Stomach smooth muscle (tissue), 2 donors: Measurements from ENCODE around the gene PLEKHH3.
A peak's percentile ranks its signal among the peaks of the same experiment; 100 is the strongest.

ENCODE experiments used
- H3K27ac ChIP-seq: one replicate; pipeline ENCODE4 v1.7.0; 2013; ENCODE audit warnings: mild to moderate bottlenecking, low read length, inconsistent platforms
- H3K27me3 ChIP-seq, 2 donors: one replicate each; pipeline ENCODE4 v1.7.0; 2013; ENCODE audit warnings: low read length in 2 of 2; ENCODE audit not compliant: insufficient read depth in 2 of 2, control insufficient read depth in 1 of 2
- H3K36me3 ChIP-seq, 2 donors: one replicate each; pipeline ENCODE4 v1.7.0; 2013; ENCODE audit warnings: low read length in 2 of 2; ENCODE audit not compliant: control insufficient read depth in 2 of 2, insufficient read depth in 2 of 2
- H3K4me1 ChIP-seq: one replicate; pipeline ENCODE4 v1.7.0; 2013; ENCODE audit warnings: low read length; ENCODE audit not compliant: control insufficient read depth, insufficient read depth
- H3K4me3 ChIP-seq, 2 donors: one replicate each; pipeline ENCODE4 v1.7.0; 2013; ENCODE audit warnings: low read length in 2 of 2
- H3K9ac ChIP-seq, 2 donors: one replicate each; pipeline ENCODE4 v1.7.0; 2013; ENCODE audit warnings: low read length in 2 of 2, mild to moderate bottlenecking in 1 of 2
- H3K9me3 ChIP-seq, 2 donors: one replicate each; pipeline ENCODE4 v1.7.0; 2013; ENCODE audit warnings: low read length in 2 of 2; ENCODE audit not compliant: control insufficient read depth in 2 of 2
- donor health status: healthy.
- donor health status: Pancreatic carcinoma.

Gene PLEKHH3

GRCh38 chr17:42677921-42678781, 1.4 kb upstream of the PLEKHH3 start:
- H3K9ac ChIP-seq, result peak overlapping the region; percentile 67 to 73
- H3K9me3 ChIP-seq, result no peaks in the 10 kb centered on the region
- no peaks in the 10 kb centered on the region for H3K27me3 ChIP-seq
- peak overlapping the region; percentile 95 for H3K27ac ChIP-seq
- peak overlapping the region; percentile 64 to 78 for H3K4me3 ChIP-seq
- H3K4me1 ChIP-seq, result peaks cover 71% of the 10 kb centered on the region
- peaks cover 2 to 3% of the 10 kb centered on the region in 2 donors for H3K36me3 ChIP-seq

GRCh38 chr17:42677012-42677857, 441 bp upstream of the PLEKHH3 start:
- H3K4me3 ChIP-seq, result peak overlapping the region; percentile 92 to 96
- H3K27me3 ChIP-seq, result no peaks in the 10 kb centered on the region
- H3K9me3 ChIP-seq, result no peaks in the 10 kb centered on the region
- H3K36me3 ChIP-seq, result peaks cover 9 to 11% of the 10 kb centered on the region in 2 donors
- H3K9ac ChIP-seq, result peak overlapping the region; percentile 67 to 72
- H3K4me1 ChIP-seq, result peaks cover 64% of the 10 kb centered on the region
- H3K27ac ChIP-seq, result peak overlapping the region; percentile 95

GRCh38 chr17:42675965-42676423, 800 bp downstream of the PLEKHH3 start:
- peaks cover 59% of the 10 kb centered on the region for H3K4me1 ChIP-seq
- H3K9ac ChIP-seq, result peak overlapping the region; percentile 82 to 89
- no peaks in the 10 kb centered on the region for H3K9me3 ChIP-seq
- peak overlapping the region; percentile 92 to 96 for H3K4me3 ChIP-seq
- H3K36me3 ChIP-seq, result peaks cover 20% of the 10 kb centered on the region in 2 donors
- H3K27ac ChIP-seq, result peak overlapping the region; percentile 87
- no peaks in the 10 kb centered on the region for H3K27me3 ChIP-seq

- no peaks in the 10 kb centered on the region for H3K9me3 ChIP-seq
- H3K27ac ChIP-seq, result peak overlapping the region; percentile 87
- no peaks in the 10 kb centered on the region for H3K27me3 ChIP-seq
- H3K36me3 ChIP-seq, result peaks cover 22 to 24% of the 10 kb centered on the region in 2 donors
- peak overlapping the region; percentile 92 to 96 for H3K4me3 ChIP-seq
- peak overlapping the region; percentile 82 to 89 for H3K9ac ChIP-seq
- peaks cover 56% of the 10 kb centered on the region for H3K4me1 ChIP-seq
These were observed 1.3 kb downstream of the PLEKHH3 start for GRCh38 chr17:42675348-42675964.

- peaks cover 22 to 26% of the 10 kb centered on the region in 2 donors for H3K36me3 ChIP-seq
- peak overlapping the region; percentile 82 to 89 for H3K9ac ChIP-seq
- peaks cover 50% of the 10 kb centered on the region for H3K4me1 ChIP-seq
- H3K27me3 ChIP-seq, result no peaks in the 10 kb centered on the region
- peak overlapping the region; percentile 87 for H3K27ac ChIP-seq
- H3K4me3 ChIP-seq, result peak overlapping the region; percentile 92 to 96
- H3K9me3 ChIP-seq, result no peaks in the 10 kb centered on the region
These were observed 1.9 kb downstream of the PLEKHH3 start for GRCh38 chr17:42674755-42675347.

DNA sequence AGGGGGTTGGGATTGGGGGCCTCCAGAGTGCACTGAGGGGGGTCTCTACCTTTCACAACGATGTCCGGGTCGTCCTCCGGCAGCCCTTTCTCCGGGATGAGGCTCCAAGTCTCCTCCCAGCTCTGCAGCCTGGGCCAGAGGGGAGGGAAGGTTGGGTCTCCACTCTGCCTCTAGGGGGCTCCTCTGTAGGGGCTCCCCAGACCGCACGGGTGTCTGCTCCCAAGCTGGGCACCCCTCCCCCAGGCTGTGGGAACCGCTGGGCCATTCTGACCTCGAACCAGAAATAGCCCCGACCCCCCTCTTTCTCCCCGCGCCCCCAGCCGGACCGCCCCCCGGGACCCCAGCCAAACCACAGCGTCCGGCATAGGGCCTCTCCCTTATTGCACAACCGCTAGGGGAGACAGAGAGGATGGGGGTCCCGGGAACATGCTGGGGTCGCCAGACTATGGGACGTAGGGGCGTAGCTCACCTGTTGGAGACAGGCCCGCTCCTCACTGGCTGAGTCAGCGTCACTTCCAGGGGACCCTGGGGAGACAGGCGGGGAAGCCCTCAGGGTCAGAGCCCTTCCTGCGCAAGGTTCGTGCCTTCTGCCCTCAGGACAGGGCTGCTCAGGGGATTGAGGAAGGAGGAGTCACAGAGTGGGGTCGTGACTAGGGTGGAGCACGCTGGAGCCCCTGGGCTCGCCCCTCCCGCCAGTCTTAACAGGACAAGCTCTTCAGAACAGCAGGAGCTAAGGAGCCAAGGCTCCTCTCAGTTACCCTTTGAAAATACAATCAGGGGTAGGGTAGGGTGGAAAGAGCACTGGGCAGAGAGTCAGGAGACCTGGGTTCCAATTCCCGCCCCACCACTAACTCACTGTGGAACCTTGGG, 2.7 kb downstream of the PLEKHH3 start:
- peaks cover 50% of the 10 kb centered on the region for H3K4me1 ChIP-seq
- H3K27me3 ChIP-seq, result no peaks in the 10 kb centered on the region
- peak overlapping the region; percentile 92 to 96 for H3K4me3 ChIP-seq
- peak overlapping the region; percentile 87 for H3K27ac ChIP-seq
- peaks cover 29 to 32% of the 10 kb centered on the region in 2 donors for H3K36me3 ChIP-seq
- peak overlapping the region; percentile 47 to 89 for H3K9ac ChIP-seq
- no peaks in the 10 kb centered on the region for H3K9me3 ChIP-seq

GRCh38 chr17:42673266-42673884, 3.4 kb downstream of the PLEKHH3 start:
- H3K36me3 ChIP-seq, result peaks cover 32 to 34% of the 10 kb centered on the region in 2 donors
- H3K9me3 ChIP-seq, result no peaks in the 10 kb centered on the region
- H3K4me3 ChIP-seq, result peak overlapping the region; percentile 16 to 55
- peak overlapping the region in 1 of 2 donors; percentile 22 for H3K9ac ChIP-seq
- H3K27me3 ChIP-seq, result no peaks in the 10 kb centered on the region
- H3K27ac ChIP-seq, result peak overlapping the region; percentile 87
- H3K4me1 ChIP-seq, result peaks cover 49% of the 10 kb centered on the region

- no peak overlapping the region for H3K27ac ChIP-seq
- no peak overlapping the region for H3K4me3 ChIP-seq
- peaks cover 54% of the 10 kb centered on the region for H3K4me1 ChIP-seq
- no peaks in the 10 kb centered on the region for H3K9me3 ChIP-seq
- H3K36me3 ChIP-seq, result peaks cover 34 to 35% of the 10 kb centered on the region in 2 donors
- no peak overlapping the region for H3K9ac ChIP-seq
- no peaks in the 10 kb centered on the region for H3K27me3 ChIP-seq
These were observed 4.8 kb downstream of the PLEKHH3 start for GRCh38 chr17:42672038-42672437.
